Heart left ventricle (tissue), 16 donors: ENCODE results near the gene TTC22. TPM values are rescaled to one million over a fixed set of nuclear protein-coding genes. Genes with fewer than 3 reads are reported as not detected.

Source experiments
- ATAC-seq, 4 donors: fragments of 200-7000 bp; cut with Tn5 transposase; one replicate each; pipeline ENCODE4 v1.9.1; 2020 to 2022; ENCODE audit warnings: moderate library complexity in 4 of 4, mild to moderate bottlenecking in 3 of 4, moderate number of reproducible peaks in 1 of 4
- DNase-seq, 5 donors: peaks; one replicate each; pipeline ENCODE4 v3.0.0-alpha.2; 2020
- H3K27ac ChIP-seq, 12 donors: fragments of 200-600 bp; sonication (generic) in 4 of 12; one replicate each; pipeline versions ENCODE4 v1.5.0 to v1.8.0; 2016 to 2022; ENCODE audit warnings: mild to moderate bottlenecking in 2 of 12
- H3K27me3 ChIP-seq, 9 donors: fragments of 200-600 bp; sonication (generic) in 2 of 9; one replicate each; pipeline versions ENCODE4 v1.5.1 to v1.8.0; 2016 to 2022; ENCODE audit warnings: mild to moderate bottlenecking in 3 of 9
- H3K36me3 ChIP-seq, 9 donors: fragments of 200-600 bp; sonication (generic) in 2 of 9; one replicate each; pipeline versions ENCODE4 v1.5.0 to v1.8.0; 2018 to 2022; ENCODE audit warnings: mild to moderate bottlenecking in 2 of 9
- H3K4me1 ChIP-seq, 12 donors: fragments of 200-600 bp; sonication (generic) in 4 of 12; one replicate each; pipeline versions ENCODE4 v1.5.0 to v1.8.0; 2016 to 2022; ENCODE audit warnings: mild to moderate bottlenecking in 3 of 12
- H3K4me3 ChIP-seq, 12 donors: fragments of 200-600 bp; sonication (generic) in 4 of 12; one replicate each; pipeline versions ENCODE4 v1.5.0 to v1.8.0; 2017 to 2022; ENCODE audit warnings: mild to moderate bottlenecking in 9 of 12, moderate library complexity in 4 of 12
- H3K9me3 ChIP-seq, 12 donors: fragments of 200-600 bp; sonication (generic) in 4 of 12; one replicate each; pipeline versions ENCODE4 v1.5.0 to v1.8.0; 2016 to 2022; ENCODE audit warnings: mild to moderate bottlenecking in 1 of 12
- CTCF ChIP-seq, 12 donors: fragments of 200-600 bp; sonication (generic) in 4 of 12; IDR thresholded peaks; one replicate each; pipeline versions ENCODE4 v1.5.0 to v1.8.0; 2018 to 2022; ENCODE audit warnings: antibody characterized with exemption in 12 of 12, mild to moderate bottlenecking in 5 of 12
- POLR2A ChIP-seq, 2 donors: fragments of 450-650 bp; IDR thresholded peaks; one replicate each; pipeline ENCODE4 v1.6.1; 2017; ENCODE audit warnings: antibody characterized with exemption in 2 of 2, mild to moderate bottlenecking in 2 of 2, moderate library complexity in 2 of 2
- WGBS, 4 donors: extraction: QIAGEN DNeasy Blood & Tissue Kit in 2 of 4; methylation state at CpG; one replicate each; pipeline versions ENCODE4 v1.1.5 to v1.1.7; 2013 to 2018; 5-methylcytosine and 5-hydroxymethylcytosine counted together
- intact Hi-C, 10 donors: fragments of 100-400 bp; cut with DNase I; formaldehyde crosslinking; loops; one replicate each; pipeline versions ENCODE4 v1.11.1 to v1.14.2; 2022
- polyA plus RNA-seq, 2 donors: library from polyadenylated mRNA; stranded (reverse); fragments of 200-250 nt; gene quantifications; one replicate each; pipeline ENCODE4 v1.2.3, GENCODE V29; 2013
- total RNA-seq, 9 donors: library from RNA; depleted of rRNA in 2 of 9; stranded (reverse); fragments of >200 nt in 2 of 9; fragmentation: NEBNext Ultra II Directional in 3 of 9; extraction: Animal tissue kit (Norgen Biotek cat#: 25700) in 3 of 9; gene quantifications; one replicate each; pipeline versions ENCODE4 v1.1.0 to v1.2.4, GENCODE V29; 2016 to 2023
- donor health status: ischemic (EF 13 %, LVEDD 7.1; RV severe dilation, severe dysfunction).
- donor health status: healthy with polysubstance abuse.
- donor health status: DM: no; HTN: yes; CAD: no.
- donor health status: DM: no; HTN: no; CAD: no.
- donor health status: ischemic (EF 25% LVEDD 6.9; RV normal size, moderate dysfunction).
- donor health status: ischemic (EF 25% LVEDD 5.7; RV mildly dilated, moderate dysfunction).
- donor health status: healthy.
- donor health status: DM: yes; HTN: yes; CAD: no.
- donor health status: ischemic (EF 35%, LVEDD 5.7; RV mildly dilated, moderate dysfunction).
- donor health status: nonischemic (EF 11% LVEDD 7.7; RV severe dilation, severe dysfunction).
- donor health status: DM: yes; HTN: yes; CAD: no.
- donor health status: PGD.
- donor health status: ischemic (EF 29% LVEDD 5.4; RV normal size, mild dysfunction).
- donor health status: nonischemic (EF 23%, LVEDD 6.1; RV moderate dilation, normal function).

Gene TTC22
- total and polyA plus RNA-seq, 11 donors: 0.06 to 2.5 (median 0.25) TPM; not detected in 2

GRCh38 chr1:54788459-54788858 lies 12.7 kb downstream of the TTC22 start:
- ATAC-seq (no peak), DNase-seq (no peak)
- TF ChIP-seq CTCF (IDR thresholded peaks at IDR 0.05) (no peak), POLR2A (IDR thresholded peaks at IDR 0.05) (no peak)
- Histone ChIP-seq H3K9me3 (peaks cover 0 to 9% (median 3%) of the 10 kb centered on the region in 12 donors), H3K36me3 (no peaks in the 10 kb centered on the region), H3K4me1 (no peaks in the 10 kb centered on the region), H3K27ac (no peak overlapping the region), H3K4me3 (no peak overlapping the region), H3K27me3 (peaks cover 0 to 35% (median 0%) of the 10 kb centered on the region in 9 donors)
- intact Hi-C loops: loop anchor here in 1 of 10 donors (10.0 kb wide), 1 partner anchor 274 kb away; no protein-coding TSS in a partner anchor
- WGBS, 4 donors: 31 to 39% (median 36%) methylated on average over 5 of the region's 5 CpGs

GRCh38 chr1:54787604-54788003 lies 13.5 kb downstream of the TTC22 start:
- WGBS, 4 donors: 84 to 88% (median 86%) methylated on average over 10 to 11 of the region's 11 CpGs
- H3K4me1 ChIP-seq: no peaks in the 10 kb centered on the region
- H3K36me3 ChIP-seq: no peaks in the 10 kb centered on the region
- TF ChIP-seq CTCF (IDR thresholded peaks at IDR 0.05) (no peak), POLR2A (IDR thresholded peaks at IDR 0.05) (no peak)
- DNase-seq (no peak), ATAC-seq (no peak)
- peaks cover 0 to 32% (median 0%) of the 10 kb centered on the region in 9 donors for H3K27me3 ChIP-seq
- no peak overlapping the region for H3K27ac ChIP-seq
- peaks cover 0 to 9% (median 3%) of the 10 kb centered on the region in 12 donors for H3K9me3 ChIP-seq
- intact Hi-C loops: loop anchor here in 1 of 10 donors (10.0 kb wide), 1 partner anchor 273 kb away; no protein-coding TSS in a partner anchor
- H3K4me3 ChIP-seq: no peak overlapping the region

GRCh38 chr1:54786778-54787177 lies 14.3 kb downstream of the TTC22 start:
- Histone ChIP-seq H3K4me3 (no peak overlapping the region), H3K9me3 (peaks cover 0 to 3% (median under 1%) of the 10 kb centered on the region in 12 donors), H3K27ac (no peak overlapping the region), H3K36me3 (no peaks in the 10 kb centered on the region), H3K4me1 (no peaks in the 10 kb centered on the region), H3K27me3 (peaks cover 0 to 32% (median 0%) of the 10 kb centered on the region in 9 donors)
- TF ChIP-seq CTCF (IDR thresholded peaks at IDR 0.05) (no peak), POLR2A (IDR thresholded peaks at IDR 0.05) (no peak)
- 90 to 94% (median 91%) methylated on average over 8 of the region's 8 CpGs for WGBS, 4 donors
- ATAC-seq (no peak), DNase-seq (no peak)
- intact Hi-C loops: loop anchor here in 1 of 10 donors (10.0 kb wide), 1 partner anchor 272 kb away; no protein-coding TSS in a partner anchor

- Histone ChIP-seq H3K27ac (no peak overlapping the region), H3K4me3 (no peak overlapping the region), H3K36me3 (no peaks in the 10 kb centered on the region), H3K27me3 (peaks cover 0 to 48% (median 7%) of the 10 kb centered on the region in 9 donors), H3K9me3 (no peaks in the 10 kb centered on the region), H3K4me1 (peaks cover 0 to 7% (median 0%) of the 10 kb centered on the region in 12 donors)
- intact Hi-C loops: loop anchor here in 1 of 10 donors (10.0 kb wide), 1 partner anchor 269 kb away; no protein-coding TSS in a partner anchor
- no peak for TF ChIP-seq CTCF (IDR thresholded peaks at IDR 0.05)
- no peak for TF ChIP-seq POLR2A (IDR thresholded peaks at IDR 0.05)
- WGBS, 4 donors: 59 to 87% (median 73%) methylated on average over 2 of the region's 2 CpGs
- ATAC-seq (no peak), DNase-seq (no peak)
Measured at GRCh38 chr1:54784066-54784465, 17.1 kb downstream of the TTC22 start.
